IPS-NIHi11 (cell line): ENCODE measurements around the gene LAMA3.

Experiments
- DNase-seq: peaks from one replicate; pipeline ENCODE4 v3.0.0; 2012; ENCODE audit warnings: mixed read lengths, low spot score

Gene LAMA3

DNA sequence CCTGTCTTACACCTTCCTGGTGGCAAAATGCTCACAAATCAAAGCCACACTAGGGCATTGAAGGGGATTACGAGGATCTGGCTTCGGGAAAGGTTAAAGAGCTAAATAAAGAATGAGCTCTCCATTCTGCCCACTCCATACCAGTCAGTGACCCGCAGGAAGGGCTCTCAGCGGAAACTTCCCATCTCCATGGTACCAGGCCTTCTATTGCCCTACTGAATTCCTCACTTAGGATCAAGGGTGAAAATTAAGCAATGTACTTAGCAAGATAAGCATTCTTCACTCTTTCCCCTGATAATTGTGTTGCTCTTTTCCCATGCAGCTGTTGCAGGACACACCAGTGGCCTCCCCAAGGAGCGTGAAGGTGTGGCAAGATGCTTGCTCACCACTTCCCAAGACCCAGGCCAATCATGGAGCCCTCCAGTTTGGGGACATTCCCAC, 249.7 kb downstream of the LAMA3 start:
- DNase-seq, result no peak

DNA sequence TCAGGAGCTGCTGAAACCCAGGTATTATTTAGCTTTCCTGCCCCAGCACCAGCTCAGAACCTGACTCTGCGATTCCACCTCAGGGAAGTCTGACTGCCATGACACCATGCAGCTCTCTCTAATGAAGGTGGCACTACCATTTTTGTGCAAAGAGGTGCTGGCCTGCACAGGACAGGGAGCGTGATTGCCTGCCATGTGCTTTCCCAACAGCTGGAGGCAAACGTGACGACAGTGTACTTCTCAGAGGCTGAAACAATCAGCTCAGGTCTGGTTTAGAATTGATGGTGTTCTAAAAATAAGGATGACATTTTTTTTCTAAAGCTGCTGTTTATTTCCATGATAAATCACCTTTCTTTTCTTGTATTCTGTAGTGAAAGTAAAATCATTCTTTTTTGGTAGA, 250.1 kb downstream of the LAMA3 start:
- DNase-seq, result no peak

DNA sequence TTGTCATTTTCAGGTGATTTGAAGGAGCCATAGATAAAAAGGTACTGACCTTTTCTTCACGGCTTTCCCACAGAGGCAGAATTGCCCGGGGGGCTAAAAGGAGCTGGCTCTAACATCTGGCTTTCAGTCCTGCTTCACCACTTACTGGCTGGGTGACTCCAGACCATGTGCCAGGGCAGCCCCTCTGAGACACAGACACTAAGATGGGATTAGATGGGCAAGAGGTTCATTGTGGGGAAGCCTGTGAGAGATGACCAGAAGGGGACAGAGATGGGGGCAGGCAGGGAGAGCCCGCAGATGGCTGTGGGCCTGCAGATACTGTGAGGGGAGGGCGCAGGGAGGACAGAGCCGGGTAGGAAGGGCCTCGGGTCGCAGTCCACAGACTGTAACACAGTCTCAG, 250.6 kb downstream of the LAMA3 start:
- no peak for DNase-seq

DNA sequence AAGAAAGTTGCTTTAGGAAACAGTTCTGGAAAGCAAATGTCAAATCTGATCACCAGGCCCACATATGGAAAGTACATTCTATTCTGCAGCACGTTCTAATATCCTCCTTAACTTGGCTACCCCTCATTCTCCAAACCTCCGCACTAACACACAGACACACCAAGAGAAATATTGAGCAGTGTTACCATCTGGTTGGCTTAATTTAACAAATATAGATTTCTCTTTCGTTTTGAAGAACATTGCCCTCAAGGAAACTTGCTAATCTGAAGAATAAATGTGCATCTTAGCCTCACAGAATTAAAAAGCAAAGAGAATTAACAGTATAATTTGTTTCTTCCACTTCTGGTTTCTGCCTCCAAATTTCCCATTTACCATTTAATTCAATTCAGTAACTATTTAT, 252.5 kb downstream of the LAMA3 start:
- no peak for DNase-seq

DNA sequence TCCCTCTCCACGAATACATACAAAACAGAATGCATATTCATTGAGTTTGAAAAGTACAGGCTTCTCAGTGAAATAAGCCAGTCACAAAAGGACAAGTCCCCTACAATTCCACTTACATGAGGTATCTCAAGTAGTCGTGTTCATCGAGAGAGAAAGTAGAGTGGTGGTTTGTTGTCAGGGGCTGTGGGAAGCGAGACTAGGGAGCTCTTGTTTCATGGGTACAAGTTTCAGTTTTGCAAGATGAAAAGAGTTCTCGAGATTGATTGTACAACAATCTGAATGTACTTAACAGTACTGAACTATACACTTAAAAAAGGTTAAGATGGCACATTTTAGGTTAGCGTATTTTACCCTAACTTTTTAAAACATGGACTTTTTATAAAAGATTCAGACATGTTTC, 253.9 kb downstream of the LAMA3 start:
- DNase-seq, result no peak

DNA sequence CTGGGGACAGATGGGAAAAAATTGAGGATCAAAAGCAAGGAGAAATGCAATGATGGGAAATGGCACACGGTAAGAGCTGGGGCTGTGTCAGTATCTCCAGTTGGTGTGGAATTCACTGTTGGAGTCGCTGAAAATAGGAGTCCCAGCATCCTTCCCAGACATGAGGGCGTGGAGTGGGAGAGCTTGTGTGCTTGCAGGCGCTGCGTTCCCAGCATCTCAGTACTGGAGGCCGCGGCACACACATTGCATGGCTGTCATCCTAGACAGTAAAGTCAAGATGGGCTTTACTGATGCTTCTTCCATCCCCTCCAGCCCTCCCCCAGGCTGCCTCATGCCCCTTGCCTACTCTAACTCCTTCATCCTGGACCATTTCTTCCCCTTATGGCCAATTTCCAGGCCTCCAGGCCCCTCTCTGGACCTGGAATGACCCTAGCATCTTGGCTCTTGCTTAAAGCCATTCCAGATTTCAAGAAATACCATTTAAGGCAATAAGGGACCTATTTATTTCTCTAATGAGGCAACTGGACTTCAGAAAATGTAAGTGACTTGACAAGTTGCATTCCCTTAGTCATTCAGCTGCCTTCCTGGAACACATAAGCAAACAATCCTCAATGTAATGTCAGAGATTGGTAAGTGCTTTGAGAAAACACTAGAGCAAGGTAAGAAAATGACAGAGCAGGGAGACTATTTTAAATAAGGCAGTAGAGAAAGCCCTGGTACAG, 254.8 kb downstream of the LAMA3 start:
- DNase-seq, result no peak

DNA sequence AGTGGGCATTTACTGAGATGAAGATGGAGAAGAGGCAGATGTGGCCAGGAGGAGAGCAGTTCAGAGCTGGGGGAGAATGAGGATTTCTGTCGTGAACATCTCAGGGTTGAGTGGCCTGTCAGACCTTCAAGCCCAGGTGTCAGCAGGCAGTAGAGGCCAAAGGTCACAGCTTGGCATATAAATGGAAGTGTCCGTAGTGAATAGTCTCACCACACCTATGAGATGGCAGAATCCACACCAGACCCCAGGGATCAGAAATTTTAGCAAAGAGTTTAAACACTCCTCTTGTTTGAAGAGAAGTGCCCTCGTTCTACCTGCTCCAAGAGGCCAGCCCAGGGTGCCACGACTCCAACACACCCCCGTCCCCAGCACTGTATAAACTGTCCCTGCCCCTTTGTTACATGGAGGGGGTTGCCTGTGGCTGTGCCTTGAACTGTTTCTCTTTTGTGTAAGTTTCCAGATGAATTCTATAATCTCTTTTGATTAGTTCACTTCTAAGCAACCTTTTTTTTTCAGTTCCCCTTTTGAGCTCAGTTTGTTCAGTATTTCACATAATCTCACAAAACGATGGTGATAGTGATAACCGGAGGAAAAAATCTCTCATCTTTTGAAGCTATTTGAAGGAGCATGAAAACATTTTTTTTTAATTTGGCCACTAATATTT, 256.3 kb downstream of the LAMA3 start:
- no peak for DNase-seq

DNA sequence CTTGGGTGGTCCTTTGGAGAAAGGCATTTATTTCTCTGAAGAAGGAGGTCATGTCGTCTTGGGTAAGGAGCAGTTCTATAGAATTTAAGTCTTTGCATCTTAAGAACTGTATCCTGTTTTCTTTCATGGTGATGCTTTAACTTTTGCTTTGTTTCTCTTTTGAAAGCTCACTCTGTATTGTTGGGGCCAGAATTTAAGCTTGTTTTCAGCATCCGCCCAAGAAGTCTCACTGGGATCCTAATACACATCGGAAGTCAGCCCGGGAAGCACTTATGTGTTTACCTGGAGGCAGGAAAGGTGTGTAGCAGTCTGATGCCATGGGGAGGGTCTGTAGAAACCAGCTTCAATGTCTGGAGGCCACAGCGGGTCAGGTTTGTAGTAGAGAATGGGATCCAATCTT, 260.6 kb downstream of the LAMA3 start:
- DNase-seq, result no peak

DNA sequence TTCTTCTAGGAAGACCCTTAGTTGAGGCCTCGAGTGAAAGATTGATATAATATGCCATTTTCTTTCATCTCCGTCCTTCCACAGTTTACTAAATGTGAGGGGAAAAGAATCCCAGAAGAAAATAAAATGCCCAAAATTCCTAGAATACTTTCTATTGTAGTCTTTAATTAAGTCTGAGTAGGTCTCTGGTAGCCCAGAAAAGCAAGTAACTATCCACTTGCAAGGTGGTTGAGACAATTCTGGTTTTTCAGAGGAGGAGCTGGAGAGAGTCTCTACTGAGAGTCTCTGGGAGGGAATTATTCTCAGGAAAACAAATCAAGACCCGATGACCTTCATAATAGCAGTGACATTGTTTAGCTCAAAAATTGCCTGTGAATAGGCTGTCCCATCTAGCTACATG, 261.4 kb downstream of the LAMA3 start:
- DNase-seq, result no peak

DNA sequence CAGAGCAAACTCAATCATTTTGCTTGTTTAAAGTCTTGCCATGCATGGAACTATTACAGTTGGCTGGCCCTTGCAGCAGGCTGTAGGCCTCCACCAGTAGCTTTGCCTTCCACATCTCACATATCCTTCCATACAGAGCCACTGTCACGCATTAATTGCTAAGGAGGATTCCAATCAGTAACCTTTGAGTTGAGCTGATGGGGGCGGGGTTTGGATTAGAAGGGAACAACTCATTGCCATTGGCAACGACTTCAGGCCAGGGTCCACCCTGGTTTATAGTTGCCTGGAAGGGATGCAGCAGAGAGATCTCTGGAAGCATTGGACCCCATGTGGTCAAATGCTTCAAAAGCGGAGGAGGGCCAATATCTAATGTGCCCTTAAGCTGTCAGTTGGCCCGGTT, 262.0 kb downstream of the LAMA3 start:
- no peak for DNase-seq

DNA sequence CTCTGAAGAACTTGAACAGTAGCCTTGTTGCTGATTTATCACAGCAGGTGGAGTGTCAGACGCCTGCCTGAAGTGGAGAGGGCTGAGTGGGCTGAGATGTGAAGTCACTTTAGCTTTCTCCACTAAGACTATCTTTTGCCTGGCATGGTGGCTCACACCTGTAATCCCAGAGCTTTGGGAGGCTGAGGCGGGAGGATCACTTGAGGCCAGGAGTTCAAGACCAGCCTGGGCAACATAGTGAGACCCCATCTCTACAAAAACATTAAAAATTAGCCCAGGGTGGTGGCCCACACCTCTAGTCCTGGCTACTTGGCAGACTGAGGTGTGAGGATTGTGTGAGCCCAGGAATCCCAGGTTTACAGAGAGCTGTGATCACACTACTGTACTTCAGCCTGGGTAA, 264.7 kb downstream of the LAMA3 start:
- no peak for DNase-seq

DNA sequence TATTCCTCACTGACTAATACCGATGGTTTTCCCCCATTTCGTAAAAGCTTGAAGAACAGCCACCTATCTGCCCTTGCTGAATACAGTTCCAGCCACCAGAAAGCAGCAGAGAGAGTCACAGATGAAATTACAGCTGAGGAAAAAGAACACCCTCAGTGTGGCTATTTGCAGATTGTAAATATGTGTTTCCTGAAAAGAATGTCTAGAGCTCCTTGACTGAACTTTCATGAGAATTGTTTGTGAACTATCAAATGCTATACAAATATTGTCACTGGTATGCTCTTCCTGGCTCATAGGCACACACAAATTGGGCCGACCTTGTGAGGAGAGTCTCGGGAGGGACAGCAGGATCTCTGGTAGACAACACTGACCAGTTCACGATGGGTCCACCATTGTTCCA, 267.2 kb downstream of the LAMA3 start:
- no peak for DNase-seq

DNA sequence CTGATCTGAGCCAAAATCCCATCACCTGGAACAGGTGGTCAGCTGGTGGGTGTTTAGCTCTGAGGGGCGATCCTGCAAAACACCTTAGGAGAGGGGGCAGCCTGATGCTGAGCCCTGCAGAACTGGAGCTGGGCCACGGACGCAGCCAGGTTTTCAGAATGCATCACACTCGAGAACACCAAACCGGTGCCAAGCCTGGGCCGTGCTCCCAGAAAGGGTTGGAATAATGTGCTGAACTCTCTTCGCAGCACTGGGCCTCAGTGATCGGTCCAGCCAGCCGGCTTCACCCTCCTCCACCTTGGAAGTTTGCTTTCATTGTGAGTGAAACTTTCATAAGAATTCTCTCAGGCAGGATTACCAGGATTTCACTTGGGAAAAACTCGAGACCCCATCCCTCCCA, 268.8 kb downstream of the LAMA3 start:
- DNase-seq, result no peak

DNA sequence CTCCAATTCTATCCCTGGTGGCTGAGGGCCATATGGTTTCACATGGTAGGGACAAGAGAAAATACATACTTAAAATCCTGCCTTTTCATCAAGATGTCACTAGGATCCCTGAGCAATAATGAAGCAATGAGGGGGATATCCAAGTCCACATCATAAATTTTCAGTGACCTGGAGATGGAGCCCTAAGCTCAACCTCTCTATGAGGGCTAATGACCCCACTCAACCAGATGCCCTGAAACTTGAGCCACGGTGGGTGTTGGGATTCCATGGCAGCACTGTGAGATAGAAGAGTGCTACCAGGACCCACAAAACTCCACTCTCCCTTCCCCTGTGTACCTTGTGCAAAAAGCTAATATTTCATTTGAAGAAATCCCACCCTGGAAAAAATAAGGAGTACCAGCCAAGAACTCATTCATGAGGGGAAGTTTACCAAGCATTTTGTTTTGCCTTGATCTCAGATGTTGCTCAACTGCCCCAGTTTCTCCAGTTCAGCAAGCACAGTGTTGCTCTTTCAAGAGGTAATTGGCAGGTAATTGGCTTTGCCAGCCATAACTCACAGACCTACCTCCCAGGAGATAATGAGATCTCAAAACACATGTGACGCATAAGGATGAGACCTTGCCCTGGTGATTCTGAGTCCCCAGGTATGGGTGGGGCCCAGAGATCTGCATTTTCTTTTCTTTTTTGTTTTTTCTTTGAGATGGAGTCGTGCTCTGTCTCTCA, 274.4 kb downstream of the LAMA3 start:
- no peak for DNase-seq

DNA sequence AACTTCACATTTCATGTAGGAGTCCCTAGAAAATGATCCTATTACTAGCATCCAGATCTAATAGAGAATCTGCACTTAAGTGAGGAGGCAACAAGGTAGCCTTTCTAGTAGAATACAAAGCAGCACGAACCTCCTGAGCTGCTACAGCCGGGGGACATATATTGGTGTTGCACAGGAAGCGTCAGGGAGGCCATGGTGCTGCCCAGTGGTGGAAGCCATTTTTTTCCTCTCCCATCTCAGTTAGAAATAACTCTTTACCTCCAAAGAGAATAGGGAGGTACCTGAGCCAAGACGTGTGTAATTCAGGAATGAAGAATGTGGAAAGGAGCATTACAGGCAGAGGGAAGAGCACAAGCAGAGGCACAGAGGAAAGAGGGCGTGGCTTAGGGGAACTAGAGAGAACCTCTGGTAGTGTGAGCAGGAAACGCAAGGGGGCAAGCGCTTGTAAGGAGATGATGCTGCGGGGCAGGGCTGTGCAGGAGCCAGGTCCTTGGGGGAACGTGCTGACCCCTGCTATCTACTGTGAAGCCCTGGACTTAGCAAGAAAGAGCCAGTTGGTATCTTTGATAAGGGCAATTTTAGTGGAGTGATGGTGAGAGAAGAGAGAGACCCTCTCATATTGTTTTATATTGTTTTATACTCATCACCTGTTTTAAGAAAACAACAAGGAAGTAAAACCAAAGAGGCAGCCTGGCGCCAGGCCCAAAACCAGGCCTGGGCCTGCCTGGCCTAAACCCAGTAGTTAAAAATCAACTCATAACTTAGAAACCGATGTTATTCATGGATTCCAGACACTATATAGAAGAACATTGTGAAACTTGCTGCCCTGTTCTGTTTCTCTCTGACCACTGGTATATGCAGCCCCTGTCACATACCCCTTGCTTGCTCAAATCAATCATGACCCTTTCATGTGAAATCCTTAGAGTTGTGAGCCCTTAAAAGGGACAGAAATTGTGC, 275.3 kb downstream of the LAMA3 start:
- no peak for DNase-seq

DNA sequence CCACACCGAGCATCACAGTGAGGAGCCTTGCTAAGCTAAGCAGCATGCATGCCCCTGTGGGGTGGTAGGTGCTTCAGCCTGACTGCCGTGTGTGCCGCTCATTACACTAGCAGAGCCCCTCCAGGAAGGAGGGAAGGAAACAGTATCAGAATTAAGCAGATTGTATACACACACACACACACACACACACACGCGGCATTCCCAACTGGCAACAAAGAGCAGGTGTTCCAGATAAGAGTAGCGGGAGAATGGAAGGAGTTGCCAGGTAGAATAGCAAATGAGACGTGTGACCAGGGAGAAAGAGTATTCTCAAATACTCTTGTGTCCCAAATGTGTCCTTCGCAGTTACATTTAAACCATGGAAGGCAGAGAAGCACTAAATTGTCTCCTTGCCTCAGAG, 277.7 kb downstream of the LAMA3 start:
- DNase-seq, result no peak

DNA sequence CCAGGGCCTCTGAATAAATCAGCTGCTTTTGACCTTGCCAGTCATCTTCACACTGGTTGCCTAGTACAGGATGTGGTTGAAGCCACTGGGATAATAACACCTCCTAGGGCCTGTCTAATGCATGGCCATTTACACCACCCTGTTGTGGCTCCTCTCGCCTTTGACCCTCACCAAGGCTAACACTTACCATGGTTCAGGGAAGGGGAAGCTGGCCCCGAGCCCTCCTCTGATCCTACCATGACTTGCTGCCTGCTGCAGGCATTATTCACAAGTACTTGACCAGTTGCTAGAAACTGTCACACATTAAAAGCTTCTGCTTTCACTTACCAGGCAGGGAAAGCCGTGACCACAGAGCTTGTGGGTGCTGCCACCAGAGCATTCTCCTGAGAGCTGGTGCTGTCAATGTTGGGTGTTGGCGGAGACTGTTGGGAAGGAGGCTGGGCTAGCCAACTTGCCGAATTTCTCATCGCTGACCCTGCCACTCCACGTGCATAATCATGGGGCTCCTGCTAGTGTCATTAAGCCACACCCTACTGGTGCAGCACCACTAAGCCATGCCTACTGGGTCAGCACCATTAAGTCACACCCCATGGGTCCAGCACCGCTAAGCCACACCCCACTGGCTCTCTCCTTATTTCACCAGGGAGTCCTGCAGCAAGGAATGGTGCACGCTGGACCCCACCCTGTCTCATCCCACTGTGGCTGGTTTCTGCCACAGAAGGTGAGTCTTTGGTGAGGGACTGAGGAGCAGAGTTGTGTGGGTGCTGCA, 278.3 kb downstream of the LAMA3 start:
- no peak for DNase-seq

DNA sequence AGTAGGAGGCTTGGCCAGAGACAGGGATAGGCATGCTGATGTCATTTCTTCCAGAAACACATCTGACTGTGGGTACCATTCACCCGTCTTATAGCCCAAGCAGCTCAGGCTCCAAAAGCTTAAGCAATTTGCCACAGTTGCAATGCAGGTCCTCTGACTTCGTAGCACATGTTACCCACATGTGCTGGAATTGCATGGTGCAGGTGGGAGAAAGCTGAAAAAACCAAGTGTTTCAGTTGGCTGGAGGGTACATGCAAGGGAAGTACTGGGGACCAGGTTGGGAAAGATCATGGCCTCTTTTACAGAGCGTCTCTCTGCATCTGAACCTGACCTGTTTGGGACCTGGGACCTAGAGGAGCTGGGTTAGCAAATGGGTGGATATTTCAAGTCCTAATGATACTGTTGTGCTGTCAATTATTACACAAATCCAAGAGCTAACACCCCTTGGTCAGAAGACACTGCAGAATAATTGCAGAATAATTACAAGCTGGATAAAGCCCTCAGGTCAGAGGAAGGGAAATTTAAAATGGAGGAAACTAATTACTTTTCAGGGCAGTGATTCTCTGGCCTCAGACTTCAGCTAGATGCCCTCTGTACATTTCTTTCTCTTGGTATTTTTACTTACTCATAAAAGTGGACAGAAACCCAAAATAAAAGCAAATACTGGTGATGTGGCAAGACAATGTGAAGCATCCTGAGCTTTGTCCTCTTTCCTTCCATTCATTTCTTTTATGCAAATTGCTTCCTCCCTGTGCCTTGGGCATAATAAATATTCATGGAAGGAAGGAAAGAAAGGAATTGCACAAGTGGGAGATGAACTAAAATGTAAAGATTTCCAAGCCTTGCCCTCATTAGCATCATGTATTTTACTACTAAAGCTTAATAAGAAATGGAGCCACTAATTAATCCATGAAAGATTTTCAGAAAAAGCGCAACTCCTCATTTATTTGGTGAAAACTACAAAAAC, 279.7 kb downstream of the LAMA3 start:
- no peak for DNase-seq

DNA sequence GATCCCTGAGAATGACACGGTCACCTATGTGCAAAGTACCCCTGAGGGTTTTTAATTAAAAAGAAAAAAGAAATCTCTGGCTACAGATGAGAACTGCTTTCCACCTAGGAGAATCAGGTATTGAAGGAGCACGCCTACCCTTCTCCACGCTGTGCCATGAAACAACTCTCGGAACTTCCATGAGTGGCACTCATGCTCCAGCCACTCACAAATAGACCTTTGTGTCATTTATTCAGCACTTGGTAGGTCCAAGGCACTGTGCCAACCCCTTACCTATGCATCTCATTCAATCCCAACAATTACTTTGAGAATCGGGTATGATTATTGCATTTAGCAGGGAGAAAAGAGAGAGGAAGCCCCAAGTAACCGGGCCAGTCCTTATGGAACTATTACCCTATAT, 280.4 kb downstream of the LAMA3 start:
- no peak for DNase-seq
